ENCODE measurements around the gene HMOX2. TPM values are rescaled to one million over a fixed set of nuclear protein-coding genes. Genes with fewer than 3 reads are reported as not detected.

HMOX2 gene
- total and polyA plus RNA-seq, 2 of the 13 experiments (the other 11 are each of a cell fraction or from before 2014, with no cell fraction given) = 60.3 to 70.4 TPM

DNA sequence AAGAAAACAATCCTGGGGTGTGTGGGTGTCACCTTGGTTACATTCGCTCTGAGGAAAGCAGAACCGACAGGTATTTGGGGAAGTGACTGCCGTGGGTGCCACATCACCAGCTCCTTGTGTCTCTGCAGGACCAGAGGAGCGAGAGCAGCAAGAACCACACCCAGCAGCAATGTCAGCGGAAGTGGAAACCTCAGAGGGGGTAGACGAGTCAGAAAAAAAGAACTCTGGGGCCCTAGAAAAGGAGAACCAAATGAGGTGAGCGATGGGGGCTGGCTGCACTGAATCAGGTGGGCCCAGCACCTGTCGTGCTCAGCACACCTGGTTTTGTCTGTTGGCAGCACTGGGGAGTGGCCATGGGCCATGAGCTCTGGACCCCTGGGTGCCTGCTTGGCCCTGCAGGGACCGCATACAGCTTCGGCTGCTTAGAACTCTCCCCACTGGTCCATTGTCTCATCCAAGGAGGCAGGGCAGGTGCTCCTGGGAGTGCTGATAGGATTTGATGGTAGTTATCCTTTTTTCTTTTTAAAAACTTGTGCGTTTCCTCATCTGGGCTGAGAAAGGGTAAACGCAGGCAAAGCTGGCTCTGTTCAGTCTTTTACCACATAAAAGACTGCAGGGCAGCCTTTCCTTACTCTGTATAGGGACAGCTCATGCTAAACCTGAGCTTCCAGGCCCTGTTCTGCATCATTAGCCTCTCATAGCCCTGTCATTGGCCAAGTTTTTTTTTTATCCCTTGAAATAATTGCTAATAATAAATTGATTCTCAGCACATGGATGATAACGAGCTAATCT lies 29.4 kb downstream of the HMOX2 start:
- Histone ChIP-seq H3K36me3 (replicated peaks in 1 of 2; ENCODE audit: control insufficient read depth in 1 of 2, insufficient read depth in 2 of 2, low read length in 2 of 2) (peaks cover 16 to 35% of the 10 kb centered on the region in 2 experiments), H3K9ac (ENCODE audit: insufficient read depth, low read depth, low read length) (no peak overlapping the region), H3K27ac (ENCODE audit: extremely low read length, insufficient read depth, low read length) (no peak overlapping the region), H3K4me3 (replicated peaks in 1 of 3; ENCODE audit: insufficient read depth in 1 of 3, low read depth in 2 of 3, low read length in 3 of 3) (no peak overlapping the region), H3K4me2 (ENCODE audit: low read depth, low read length) (no peak overlapping the region), H2AFZ (ENCODE audit: low read length) (no peak overlapping the region), H3K79me2 (ENCODE audit: insufficient read depth, low read length) (peaks cover 30% of the 10 kb centered on the region), H4K20me1 (ENCODE audit: insufficient read depth, low read length) (0 out of 2 replicates have a peak, but pooled peaks cover 2% of the 10 kb centered on the region), H3K9me3 (ENCODE audit: low read length) (no peaks in the 10 kb centered on the region), H3K27me3 (ENCODE audit: control insufficient read depth in 1 of 2, insufficient read depth in 2 of 2, low read length in 2 of 2) (no peaks in the 10 kb centered on the region), H3K4me1 (ENCODE audit: insufficient read depth, low read length) (peaks cover 16% of the 10 kb centered on the region)
- ChIA-PET CTCF (ENCODE audit: low intra/inter-chr PET ratio, low total read pairs) (interaction anchor here (1.3 kb wide), 1 partner anchor 80 kb away, joined by 5 read pairs; no protein-coding TSS in a partner anchor), POLR2A (no interaction called here)
- in situ Hi-C loops (cut with HindIII; ENCODE audit: extremely low pct_ligation_motif_present, low pct_unique_long_range_greater_than_20kb) (loop anchor here (25.0 kb wide), 1 partner anchor 457 kb away; the partner anchor contains the start of gene SEC14L5), intact Hi-C loops (cut with micrococcal nuclease; ENCODE audit: unreplicated experiment) (no loop called here)
- no peak for ATAC-seq
- TF ChIP-seq ZNF446 (CRISPR knock-in tag; IDR thresholded peaks at IDR 0.05) (no peak), NAIF1 (CRISPR knock-in tag; IDR thresholded peaks at IDR 0.05; ENCODE audit: borderline replicate concordance) (no peak), ZNF792 (CRISPR knock-in tag; IDR thresholded peaks at IDR 0.05) (no peak), SIN3B (IDR thresholded peaks at IDR 0.05; ENCODE audit: low read length) (no peak), AGO2 (optimal IDR thresholded peaks at IDR 0.05; ENCODE audit: low read depth, low read length) (peak; percentile 57)
- TF ChIP-seq, protein P1, sequence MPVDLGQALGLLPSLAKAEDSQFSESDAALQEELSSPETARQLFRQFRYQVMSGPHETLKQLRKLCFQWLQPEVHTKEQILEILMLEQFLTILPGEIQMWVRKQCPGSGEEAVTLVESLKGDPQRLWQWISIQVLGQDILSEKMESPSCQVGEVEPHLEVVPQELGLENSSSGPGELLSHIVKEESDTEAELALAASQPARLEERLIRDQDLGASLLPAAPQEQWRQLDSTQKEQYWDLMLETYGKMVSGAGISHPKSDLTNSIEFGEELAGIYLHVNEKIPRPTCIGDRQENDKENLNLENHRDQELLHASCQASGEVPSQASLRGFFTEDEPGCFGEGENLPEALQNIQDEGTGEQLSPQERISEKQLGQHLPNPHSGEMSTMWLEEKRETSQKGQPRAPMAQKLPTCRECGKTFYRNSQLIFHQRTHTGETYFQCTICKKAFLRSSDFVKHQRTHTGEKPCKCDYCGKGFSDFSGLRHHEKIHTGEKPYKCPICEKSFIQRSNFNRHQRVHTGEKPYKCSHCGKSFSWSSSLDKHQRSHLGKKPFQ (CRISPR knock-in tag; IDR thresholded peaks at IDR 0.05; ENCODE audit: insufficient replicate concordance) = no peak
- 96% methylated on average over 12 of the region's 13 CpGs for WGBS (ENCODE audit: low lambda C conversion rate)
- BruUV-seq (replicated peaks) = no TSS peak
- DNase-seq (ENCODE audit: low spot score) = no peak
- FAIRE-seq = no peak
